Uterus (tissue), 4 donors: ENCODE data around the gene NRG3. TPM values are rescaled to one million over a fixed set of nuclear protein-coding genes. Genes with fewer than 3 reads are reported as not detected.

Source experiments
- DNase-seq, 2 donors: peaks; one replicate each; pipeline ENCODE4 v3.0.0-alpha.2; 2019 to 2020
- H3K27ac ChIP-seq, 2 donors: fragments of 200-600 bp; sonication (generic); 1 replicate in 1 of 2; 2 replicates in 1 of 2; pipeline ENCODE4 v1.5.1; 2016 to 2018
- H3K27me3 ChIP-seq, 2 donors: fragments of 200-600 bp; sonication (generic); one replicate each; pipeline ENCODE4 v1.5.1; 2018 to 2019; ENCODE audit warnings: control low read depth in 1 of 2
- H3K36me3 ChIP-seq, 2 donors: fragments of 200-600 bp; sonication (generic); one replicate each; pipeline ENCODE4 v1.5.1; 2019; ENCODE audit warnings: control low read depth in 1 of 2
- H3K4me1 ChIP-seq, 2 donors: fragments of 200-600 bp; sonication (generic); one replicate each; pipeline ENCODE4 v1.5.1; 2018 to 2019; ENCODE audit warnings: control low read depth in 1 of 2
- H3K4me3 ChIP-seq, 2 donors: fragments of 200-600 bp; sonication (generic); 1 replicate in 1 of 2; 2 replicates in 1 of 2; pipeline ENCODE4 v1.5.1; 2018 to 2019; ENCODE audit warnings: mild to moderate bottlenecking in 1 of 2
- H3K9me3 ChIP-seq, 2 donors: fragments of 200-600 bp; sonication (generic); one replicate each; pipeline ENCODE4 v1.5.1; 2019; ENCODE audit warnings: control low read depth in 1 of 2
- POLR2A ChIP-seq, 2 donors: fragments of 450-650 bp; IDR thresholded peaks; one replicate each; pipeline ENCODE4 v1.6.1; 2016; ENCODE audit warnings: antibody characterized with exemption in 2 of 2, mild to moderate bottlenecking in 1 of 2, moderate library complexity in 1 of 2
- intact Hi-C: fragments of 100-400 bp; cut with DNase I; formaldehyde crosslinking; loops from one replicate; pipeline ENCODE4 v1.15.1; 2023; ENCODE audit warnings: low total_unique reads
- total RNA-seq, 4 donors: library from RNA; depleted of rRNA in 3 of 4; stranded (reverse); fragments of >200 nt in 3 of 4; gene quantifications; one replicate each; pipeline versions ENCODE4 v1.1.0 to v1.2.4, GENCODE V29; 2014 to 2023
- TF ChIP-seq, protein P1 (sequence below), 4 experiments: fragments of 200-600 bp in 2 of 4; fragments of 450-650 bp in 2 of 4; sonication (generic) in 2 of 4; IDR thresholded peaks; one replicate each; pipeline ENCODE4 v1.5.1; 2016 to 2019; ENCODE audit warnings: antibody characterized with exemption in 4 of 4, mild to moderate bottlenecking in 2 of 4, moderate library complexity in 1 of 4
- donor health status: DM: yes; HTN: yes; CAD: no.

Gene NRG3
- total RNA-seq, 4 donors from 2014 or later = 0.27 to 1.0 TPM; not detected in 2

DNA sequence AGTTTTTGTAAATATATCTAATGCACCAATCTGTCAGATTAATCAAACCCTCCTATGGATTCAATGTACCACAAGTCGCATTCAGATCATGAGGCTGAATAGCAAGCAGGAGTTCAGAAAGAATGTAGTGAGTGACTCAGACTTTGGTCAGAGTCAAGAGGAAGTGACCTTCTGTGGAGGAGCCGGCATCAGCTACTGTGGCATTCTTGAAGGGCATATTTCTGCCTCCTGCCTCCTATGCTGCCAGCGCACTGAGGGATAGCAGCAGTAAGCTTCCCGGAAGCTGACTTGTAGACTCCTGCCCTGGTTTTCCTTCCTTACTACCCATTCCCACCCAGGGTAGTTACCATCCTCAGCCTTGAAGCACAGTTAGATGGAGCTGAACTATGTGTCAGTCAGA is 867.5 kb downstream of the NRG3 start:
- H3K27ac ChIP-seq = no peak overlapping the region
- no peak for TF ChIP-seq POLR2A (IDR thresholded peaks at IDR 0.05)
- TF ChIP-seq, protein P1, sequence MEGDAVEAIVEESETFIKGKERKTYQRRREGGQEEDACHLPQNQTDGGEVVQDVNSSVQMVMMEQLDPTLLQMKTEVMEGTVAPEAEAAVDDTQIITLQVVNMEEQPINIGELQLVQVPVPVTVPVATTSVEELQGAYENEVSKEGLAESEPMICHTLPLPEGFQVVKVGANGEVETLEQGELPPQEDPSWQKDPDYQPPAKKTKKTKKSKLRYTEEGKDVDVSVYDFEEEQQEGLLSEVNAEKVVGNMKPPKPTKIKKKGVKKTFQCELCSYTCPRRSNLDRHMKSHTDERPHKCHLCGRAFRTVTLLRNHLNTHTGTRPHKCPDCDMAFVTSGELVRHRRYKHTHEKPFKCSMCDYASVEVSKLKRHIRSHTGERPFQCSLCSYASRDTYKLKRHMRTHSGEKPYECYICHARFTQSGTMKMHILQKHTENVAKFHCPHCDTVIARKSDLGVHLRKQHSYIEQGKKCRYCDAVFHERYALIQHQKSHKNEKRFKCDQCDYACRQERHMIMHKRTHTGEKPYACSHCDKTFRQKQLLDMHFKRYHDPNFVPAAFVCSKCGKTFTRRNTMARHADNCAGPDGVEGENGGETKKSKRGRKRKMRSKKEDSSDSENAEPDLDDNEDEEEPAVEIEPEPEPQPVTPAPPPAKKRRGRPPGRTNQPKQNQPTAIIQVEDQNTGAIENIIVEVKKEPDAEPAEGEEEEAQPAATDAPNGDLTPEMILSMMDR (IDR thresholded peaks at IDR 0.05) = no peak
- H3K27me3 ChIP-seq = no peaks in the 10 kb centered on the region
- H3K36me3 ChIP-seq = no peaks in the 10 kb centered on the region
- no peak overlapping the region for H3K4me3 ChIP-seq
- DNase-seq = no peak
- intact Hi-C loops = no loop called here
- H3K9me3 ChIP-seq = no peaks in the 10 kb centered on the region
- H3K4me1 ChIP-seq = no peaks in the 10 kb centered on the region

DNA sequence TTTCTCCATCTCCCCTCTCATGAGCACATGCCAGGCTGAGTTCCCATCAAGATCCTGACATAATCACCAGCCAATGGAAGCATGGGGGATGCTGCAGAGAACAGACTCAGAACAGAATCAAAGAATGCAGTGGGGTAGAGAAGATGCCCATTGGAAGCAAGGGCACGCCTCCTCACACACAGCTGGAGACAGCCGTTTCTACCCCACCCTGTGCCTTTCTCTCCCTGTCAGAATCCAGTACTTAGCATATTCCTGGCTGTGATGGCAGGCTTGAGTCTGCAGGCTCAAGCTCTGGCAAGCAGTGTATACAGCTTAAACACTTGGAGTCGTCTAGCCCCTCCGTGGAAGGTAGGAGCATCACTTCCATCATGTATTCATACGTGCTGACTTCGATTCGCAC is 867.9 kb downstream of the NRG3 start:
- DNase-seq = no peak
- no peaks in the 10 kb centered on the region for H3K27me3 ChIP-seq
- no peaks in the 10 kb centered on the region for H3K4me1 ChIP-seq
- H3K27ac ChIP-seq = no peak overlapping the region
- TF ChIP-seq POLR2A (IDR thresholded peaks at IDR 0.05) = no peak
- TF ChIP-seq, protein P1 (IDR thresholded peaks at IDR 0.05) = no peak
- intact Hi-C loops = no loop called here
- no peaks in the 10 kb centered on the region for H3K36me3 ChIP-seq
- no peak overlapping the region for H3K4me3 ChIP-seq
- H3K9me3 ChIP-seq = no peaks in the 10 kb centered on the region

DNA sequence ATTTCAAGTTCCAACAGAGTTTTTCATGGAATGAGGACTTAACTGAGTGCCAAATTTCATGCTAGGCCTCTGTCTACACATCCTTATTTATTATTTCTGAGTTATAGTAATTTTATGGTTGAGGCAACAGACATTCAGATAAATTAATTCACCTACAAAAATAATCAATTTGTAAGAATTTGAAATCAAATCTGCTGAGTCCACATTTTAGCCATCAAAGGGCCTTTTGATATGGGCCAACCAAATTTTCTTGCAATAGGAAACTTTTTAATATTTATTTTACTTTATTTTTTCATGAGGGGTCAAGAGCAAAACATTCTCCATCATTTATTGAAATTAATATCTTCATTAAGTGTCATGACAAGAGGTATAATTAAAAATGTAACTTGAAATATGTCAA is 875.5 kb downstream of the NRG3 start:
- no peak for TF ChIP-seq POLR2A (IDR thresholded peaks at IDR 0.05)
- TF ChIP-seq, protein P1 (IDR thresholded peaks at IDR 0.05) = no peak
- Histone ChIP-seq H3K27me3 (no peaks in the 10 kb centered on the region), H3K27ac (no peak overlapping the region), H3K4me3 (no peak overlapping the region), H3K4me1 (no peaks in the 10 kb centered on the region), H3K36me3 (no peaks in the 10 kb centered on the region), H3K9me3 (no peaks in the 10 kb centered on the region)
- no peak for DNase-seq
- intact Hi-C loops = no loop called here

DNA sequence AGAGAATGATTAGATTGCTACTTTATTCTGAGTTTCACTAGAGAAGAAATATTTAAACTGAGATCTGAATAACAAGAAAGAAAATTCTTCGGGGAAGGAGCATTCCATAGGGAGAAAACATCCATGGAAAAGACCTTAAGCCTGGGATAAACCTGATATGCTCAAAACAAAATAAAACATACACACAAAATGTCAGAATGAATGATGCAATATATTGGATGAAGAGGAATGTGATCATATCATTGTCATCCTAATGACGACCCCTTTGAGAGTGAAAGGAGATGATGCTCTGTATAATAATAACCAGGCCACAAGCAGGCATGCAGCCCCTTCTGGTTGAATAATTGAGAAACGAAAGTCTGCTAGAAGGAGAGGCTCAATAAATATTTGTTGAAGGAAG is 882.4 kb downstream of the NRG3 start:
- intact Hi-C loops = no loop called here
- H3K27me3 ChIP-seq = no peaks in the 10 kb centered on the region
- no peak for TF ChIP-seq POLR2A (IDR thresholded peaks at IDR 0.05)
- TF ChIP-seq, protein P1 (IDR thresholded peaks at IDR 0.05) = no peak
- DNase-seq = no peak
- H3K36me3 ChIP-seq = no peaks in the 10 kb centered on the region
- H3K4me3 ChIP-seq = no peak overlapping the region
- no peaks in the 10 kb centered on the region for H3K4me1 ChIP-seq
- no peak overlapping the region for H3K27ac ChIP-seq
- no peaks in the 10 kb centered on the region for H3K9me3 ChIP-seq

DNA sequence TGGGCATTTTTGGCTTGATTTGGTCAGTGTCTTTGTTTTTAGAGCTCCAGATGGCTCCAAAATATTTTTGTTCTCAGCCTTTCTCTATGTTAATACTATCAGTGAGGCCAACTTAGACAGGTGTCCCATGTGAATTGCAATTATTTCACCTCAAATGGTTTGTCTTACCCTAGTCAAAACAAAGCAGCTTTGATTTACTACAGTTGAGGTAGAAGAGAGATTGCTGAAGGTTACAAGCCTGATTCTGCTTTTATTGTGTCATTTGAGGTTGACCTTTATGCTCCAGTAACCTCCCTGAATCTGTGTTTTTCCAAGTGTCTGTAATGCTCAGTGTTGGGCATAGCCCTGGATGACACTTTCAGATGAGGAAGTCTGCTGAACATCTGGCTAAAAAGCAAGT is 882.9 kb downstream of the NRG3 start:
- Histone ChIP-seq H3K4me3 (no peak overlapping the region), H3K27me3 (no peaks in the 10 kb centered on the region), H3K9me3 (no peaks in the 10 kb centered on the region), H3K36me3 (no peaks in the 10 kb centered on the region), H3K27ac (no peak overlapping the region), H3K4me1 (no peaks in the 10 kb centered on the region)
- intact Hi-C loops = no loop called here
- no peak for DNase-seq
- no peak for TF ChIP-seq POLR2A (IDR thresholded peaks at IDR 0.05)
- TF ChIP-seq, protein P1 (IDR thresholded peaks at IDR 0.05) = no peak
